HEK293T (cell line): ENCODE data around the gene KEAP1.

Experiments
- CTCF ChIA-PET: fragments of 350-600 bp; formaldehyde crosslinking; extraction: SDS; loops from one replicate; lab custom pipeline; 2021; ENCODE audit warnings: antibody characterized with exemption, inconsistent platforms; lab: Yijun Ruan, JAX
- POLR2A ChIA-PET: fragments of 350-600 bp; formaldehyde crosslinking; extraction: SDS; loops from one replicate; lab custom pipeline; 2020; ENCODE audit warnings: antibody characterized with exemption, inconsistent platforms; lab: Yijun Ruan, JAX
- DNase-seq: peaks from one replicate; pipeline ENCODE4 v3.0.0; 2012; ENCODE audit warnings: mixed read lengths; ENCODE audit errors: extremely low spot score
- ARNT ChIP-seq: fragments of 450-650 bp; IDR thresholded peaks from 2 replicates; pipeline ENCODE4 v1.6.1; 2017; ENCODE audit warnings: mild to moderate bottlenecking
- BHLHE40 ChIP-seq: fragments of 450-650 bp; IDR thresholded peaks from 2 replicates; pipeline ENCODE4 v1.6.1; 2016; ENCODE audit warnings: mild to moderate bottlenecking, moderate library complexity, borderline replicate concordance
- CTBP1 ChIP-seq: fragments of 450-650 bp; IDR thresholded peaks from 2 replicates; pipeline ENCODE4 v1.6.1; 2016; ENCODE audit warnings: borderline replicate concordance
- ELF4 ChIP-seq: fragments of 450-650 bp; IDR thresholded peaks from 2 replicates; pipeline ENCODE4 v1.6.1; 2017; ENCODE audit warnings: antibody characterized with exemption
- FOXA1 ChIP-seq: fragments of 450-650 bp; IDR thresholded peaks from 2 replicates; pipeline ENCODE4 v1.6.1; 2016; ENCODE audit warnings: mild to moderate bottlenecking
- FOXK2 ChIP-seq: fragments of 450-650 bp; IDR thresholded peaks from 2 replicates; pipeline ENCODE4 v1.6.1; 2016; ENCODE audit warnings: mild to moderate bottlenecking
- FOXM1 ChIP-seq: fragments of 450-650 bp; IDR thresholded peaks from 2 replicates; pipeline ENCODE4 v1.6.1; 2017; ENCODE audit warnings: mild to moderate bottlenecking, borderline replicate concordance
- HDGF ChIP-seq: fragments of 450-650 bp; IDR thresholded peaks from 2 replicates; pipeline ENCODE4 v1.6.1; 2017; ENCODE audit warnings: antibody characterized with exemption, borderline replicate concordance
- L3MBTL2 ChIP-seq: fragments of 450-650 bp; conservative IDR thresholded peaks from 2 replicates; pipeline ENCODE4 v1.6.1; 2016; ENCODE audit warnings: mild to moderate bottlenecking
- LEF1 ChIP-seq: fragments of 450-650 bp; IDR thresholded peaks from 2 replicates; pipeline ENCODE4 v1.6.1; 2017; ENCODE audit warnings: mild to moderate bottlenecking, borderline replicate concordance
- NFRKB ChIP-seq: fragments of 450-650 bp; IDR thresholded peaks from 2 replicates; pipeline ENCODE4 v1.6.1; 2016; ENCODE audit warnings: mild to moderate bottlenecking, moderate library complexity
- PKNOX1 ChIP-seq: fragments of 450-650 bp; IDR thresholded peaks from 2 replicates; pipeline ENCODE4 v1.6.1; 2016
- SP1 ChIP-seq: fragments of 450-650 bp; IDR thresholded peaks from 2 replicates; pipeline ENCODE4 v1.6.1; 2017
- SUZ12 ChIP-seq: fragments of 450-650 bp; IDR thresholded peaks from 2 replicates; pipeline ENCODE4 v1.6.1; 2016; ENCODE audit warnings: mild to moderate bottlenecking
- TARDBP ChIP-seq: fragments of 450-650 bp; IDR thresholded peaks from 2 replicates; pipeline ENCODE4 v1.6.1; 2016
- ZNF384 ChIP-seq: fragments of 450-650 bp; IDR thresholded peaks from 2 replicates; pipeline ENCODE4 v1.6.1; 2016

The KEAP1 gene

GRCh38 chr19:10523135-10523636, 20.0 kb upstream of the KEAP1 start:
- no peak for DNase-seq
- CTCF ChIA-PET = interaction anchor here (0.7 kb wide), 3 partner anchors 18 to 130 kb away, joined by 3 to 11 read pairs (median 3); no protein-coding TSS in a partner anchor
- POLR2A ChIA-PET = no interaction called here
- TF ChIP-seq LEF1 = no peak
- no peak for TF ChIP-seq PKNOX1
- no peak for TF ChIP-seq SUZ12
- TF ChIP-seq L3MBTL2 = no peak
- no peak for TF ChIP-seq ARNT
- no peak for TF ChIP-seq FOXA1

- CTCF ChIA-PET = no interaction called here
- POLR2A ChIA-PET = no interaction called here
- DNase-seq = no peak
- TF ChIP-seq CTBP1 (no peak), PKNOX1 (no peak), FOXK2 (no peak), FOXA1 (no peak), SP1 (no peak), BHLHE40 (no peak), ZNF384 (no peak), ARNT (no peak), ELF4 (no peak), SUZ12 (no peak), L3MBTL2 (no peak), FOXM1 (no peak), TARDBP (no peak), HDGF (no peak), LEF1 (no peak), NFRKB (no peak)
Measured at GRCh38 chr19:10521461-10522171, 18.5 kb upstream of the KEAP1 start.

GRCh38 chr19:10520652-10521318, 17.6 kb upstream of the KEAP1 start:
- TF ChIP-seq ZNF384 = no peak
- no peak for TF ChIP-seq LEF1
- no peak for TF ChIP-seq HDGF
- no peak for TF ChIP-seq PKNOX1
- no peak for TF ChIP-seq BHLHE40
- no peak for TF ChIP-seq SP1
- TF ChIP-seq FOXM1 = no peak
- no peak for TF ChIP-seq NFRKB
- TF ChIP-seq TARDBP = no peak
- TF ChIP-seq CTBP1 = no peak
- TF ChIP-seq L3MBTL2 = no peak
- no peak for TF ChIP-seq ELF4
- no peak for TF ChIP-seq ARNT
- TF ChIP-seq FOXA1 = no peak
- TF ChIP-seq FOXK2 = no peak
- no peak for TF ChIP-seq SUZ12
- DNase-seq = no peak
- ChIA-PET POLR2A (interaction anchor here (1.0 to 1.3 kb wide), 2 partner anchors 11 to 36 kb away, joined by 3 read pairs; no protein-coding TSS in a partner anchor), CTCF (interaction anchor here (0.6 kb wide), 1 partner anchor 340 kb away, joined by 3 read pairs; no protein-coding TSS in a partner anchor)

GRCh38 chr19:10519421-10519820, 16.3 kb upstream of the KEAP1 start:
- TF ChIP-seq BHLHE40 = no peak
- TF ChIP-seq NFRKB = no peak
- no peak for TF ChIP-seq HDGF
- TF ChIP-seq SUZ12 = no peak
- no peak for TF ChIP-seq FOXA1
- TF ChIP-seq LEF1 = no peak
- no peak for TF ChIP-seq L3MBTL2
- no peak for TF ChIP-seq FOXM1
- DNase-seq = no peak
- CTCF ChIA-PET = interaction anchor here (0.5 to 0.9 kb wide), 2 partner anchors 16 to 22 kb away, joined by 4 read pairs; no protein-coding TSS in a partner anchor
- POLR2A ChIA-PET = no interaction called here

- POLR2A ChIA-PET = interaction anchor here (2.1 kb wide), 1 partner anchor 17 kb away, joined by 5 read pairs; no protein-coding TSS in a partner anchor
- no peak for DNase-seq
- CTCF ChIA-PET = interaction anchor here (0.9 kb wide), 1 partner anchor 23 kb away, joined by 4 read pairs; no protein-coding TSS in a partner anchor
- TF ChIP-seq ZNF384 = no peak
- TF ChIP-seq SP1 = no peak
- no peak for TF ChIP-seq TARDBP
- TF ChIP-seq L3MBTL2 = no peak
- no peak for TF ChIP-seq CTBP1
- no peak for TF ChIP-seq ARNT
- TF ChIP-seq HDGF = no peak
- TF ChIP-seq FOXA1 = no peak
- no peak for TF ChIP-seq ELF4
- no peak for TF ChIP-seq FOXM1
- no peak for TF ChIP-seq FOXK2
- TF ChIP-seq BHLHE40 = no peak
- TF ChIP-seq NFRKB = no peak
- TF ChIP-seq SUZ12 = no peak
Measured at GRCh38 chr19:10518444-10519361, 15.5 kb upstream of the KEAP1 start.
